ENCODE results near the gene KRT26.

The KRT26 gene

DNA sequence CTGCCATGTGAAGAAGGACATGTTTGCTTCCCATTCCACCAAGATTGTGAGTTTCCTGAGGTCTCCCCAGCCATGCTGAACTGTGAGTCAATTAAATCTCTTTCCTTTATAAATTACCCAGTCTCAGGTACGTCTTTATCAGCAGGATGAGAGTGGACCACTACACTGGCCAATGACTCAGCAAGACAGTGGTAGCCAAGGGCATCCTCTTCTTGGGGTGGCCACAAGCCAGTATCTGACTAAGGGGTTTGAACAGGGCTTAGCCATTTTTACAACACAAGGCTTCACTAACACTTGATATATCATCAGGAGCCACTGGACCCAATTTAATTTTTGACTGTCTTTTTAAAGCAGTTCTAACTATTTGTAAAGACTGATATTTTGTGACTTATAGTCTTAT is 47.3 kb downstream of the KRT26 start:
- DNase-seq, result no peak

DNA sequence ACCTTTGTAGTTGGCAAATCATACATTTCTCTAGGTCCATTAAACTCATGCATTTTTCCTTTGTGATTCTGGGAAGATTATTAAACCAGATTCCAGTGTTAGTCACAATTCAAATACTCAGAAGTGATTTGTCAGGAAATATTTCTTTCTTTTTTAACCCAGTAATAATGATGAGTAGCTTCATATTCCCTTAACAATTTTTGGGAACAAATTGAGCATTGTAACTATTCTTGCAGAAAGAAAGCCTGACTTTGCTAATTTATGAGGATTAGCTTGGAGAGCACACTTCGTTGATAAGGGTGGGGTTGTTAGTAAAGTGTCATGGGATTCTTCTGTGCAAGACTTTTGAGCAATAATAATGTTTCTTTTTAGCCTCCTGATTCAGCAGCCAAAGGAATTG is 49.8 kb downstream of the KRT26 start:
- no peak for DNase-seq

- DNase-seq, result no peak
Measured at GRCh38 chr17:40720899-40721298, 51.1 kb downstream of the KRT26 start.

- DNase-seq, result no peak
Measured at GRCh38 chr17:40718930-40719329, 53.1 kb downstream of the KRT26 start.

GRCh38 chr17:40717776-40718175 is 54.2 kb downstream of the KRT26 start:
- no peak for DNase-seq
